Epithelial cell of prostate (primary cell): ENCODE data around the gene DLG2.
A peak's percentile ranks its signal among the peaks of the same experiment; 100 is the strongest.

Source experiments
- DNase-seq: peaks from one replicate; pipeline ENCODE4 v3.0.0-alpha.2; 2011; ENCODE audit warnings: low read depth, low spot score
- H3K27ac ChIP-seq: fragments of 450-650 bp; 2 replicates; pipeline ENCODE4 v1.5.1; 2017; ENCODE audit warnings: mild to moderate bottlenecking

DLG2 gene

DNA sequence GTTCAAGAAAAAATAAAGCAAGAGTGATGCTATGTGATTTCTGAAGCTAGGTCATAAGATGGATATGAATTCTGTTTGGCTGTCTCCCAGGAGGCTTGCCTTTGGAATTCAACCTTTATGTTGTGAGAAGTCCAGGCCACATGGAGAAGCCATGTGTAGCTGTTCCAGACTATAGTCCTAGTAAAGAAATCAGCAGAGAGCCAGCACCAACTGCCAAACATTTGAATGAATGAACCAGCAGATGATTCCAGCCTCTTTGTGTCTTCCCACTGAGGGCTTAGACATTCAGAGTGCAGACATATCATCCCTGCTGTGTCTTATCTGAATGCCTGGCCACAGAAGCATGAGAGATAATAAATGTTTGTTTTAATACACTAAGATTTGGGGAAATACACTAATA, 1150.6 kb downstream of the DLG2 start:
- no peak overlapping the region for H3K27ac ChIP-seq
- no peak for DNase-seq

- no peak for DNase-seq
These were observed 1155.6 kb downstream of the DLG2 start for GRCh38 chr11:84471501-84471900.

DNA sequence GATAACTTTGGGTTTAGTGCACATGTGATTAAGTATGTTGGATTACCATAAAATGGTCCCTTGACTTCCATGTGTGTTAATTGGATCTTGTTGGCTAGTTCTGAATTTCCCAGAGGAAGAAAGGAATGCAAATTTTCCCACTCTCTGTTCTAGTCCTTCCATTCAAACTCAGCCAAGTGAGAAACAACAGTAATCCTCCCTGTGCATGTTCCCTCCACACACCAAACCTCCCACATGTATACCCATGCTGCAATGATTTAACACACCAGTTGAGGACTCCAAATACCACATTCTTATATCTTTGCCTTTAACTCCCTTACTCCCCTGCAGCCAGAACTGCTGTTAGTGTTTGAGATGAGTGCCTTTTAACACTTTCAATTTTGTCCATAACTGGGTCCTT, 1158.9 kb downstream of the DLG2 start:
- H3K27ac ChIP-seq, result no peak overlapping the region
- DNase-seq, result no peak

More at GRCh38 chr11:84471501-84471900, 1155.6 kb downstream of the DLG2 start:
- no peak overlapping the region for H3K27ac ChIP-seq

DNA sequence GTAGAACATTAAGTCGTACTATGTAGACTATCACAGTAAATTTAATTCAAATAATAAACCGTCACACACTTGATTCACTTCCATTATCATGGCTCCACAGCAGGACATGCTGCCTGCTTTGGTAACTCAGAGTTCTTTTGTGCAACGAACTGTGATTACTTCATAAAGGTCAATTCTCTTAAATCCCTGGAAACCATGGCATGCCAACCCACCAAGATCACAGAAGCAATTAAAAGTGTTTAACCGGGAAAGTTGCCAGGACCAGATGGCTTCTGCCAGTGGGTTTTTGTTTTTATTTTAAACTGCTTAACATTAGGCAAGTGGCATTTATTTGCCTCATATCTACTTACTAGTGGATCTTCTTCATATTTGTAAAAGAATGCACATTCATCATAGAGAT, 1162.1 kb downstream of the DLG2 start:
- DNase-seq, result no peak
- H3K27ac ChIP-seq, result no peak overlapping the region

DNA sequence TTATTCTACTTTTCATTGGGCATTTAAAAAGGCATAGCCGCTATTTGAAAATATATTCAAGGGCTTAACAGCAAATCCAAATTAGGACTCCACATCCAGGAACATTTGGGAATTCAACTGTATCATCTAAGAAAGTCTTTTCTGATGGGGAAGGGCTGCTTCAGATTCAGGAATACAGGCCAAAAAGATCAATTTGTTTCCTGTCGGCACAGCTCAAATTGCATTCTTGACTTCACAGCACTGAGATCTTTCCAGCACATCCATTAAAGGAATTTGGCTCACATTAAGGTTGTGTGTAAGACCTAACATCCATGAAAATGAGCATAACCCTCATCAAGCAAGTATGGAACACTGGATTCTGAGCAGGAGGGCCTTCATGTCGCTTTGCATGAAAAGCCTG, 1171.5 kb downstream of the DLG2 start:
- no peak overlapping the region for H3K27ac ChIP-seq
- no peak for DNase-seq

DNA sequence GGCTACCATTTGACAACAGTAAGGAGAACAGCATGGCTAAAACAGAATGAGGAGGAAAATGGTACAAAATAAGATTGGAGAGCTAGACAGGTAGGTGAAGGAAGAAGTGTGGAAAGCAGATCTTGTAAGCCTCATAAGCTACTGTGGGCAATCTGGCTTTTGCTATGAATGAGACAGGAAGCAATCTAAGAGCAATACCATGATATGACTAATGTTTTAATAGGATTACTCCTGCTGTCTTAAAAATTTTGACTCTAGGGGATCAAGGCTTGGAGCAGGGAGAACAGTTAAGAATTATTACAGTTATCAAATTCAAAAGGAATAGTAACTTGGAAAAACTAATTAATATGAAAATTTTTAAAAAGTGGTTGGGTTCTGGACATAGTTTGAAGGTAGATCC, 1174.9 kb downstream of the DLG2 start:
- no peak overlapping the region for H3K27ac ChIP-seq
- DNase-seq, result no peak

DNA sequence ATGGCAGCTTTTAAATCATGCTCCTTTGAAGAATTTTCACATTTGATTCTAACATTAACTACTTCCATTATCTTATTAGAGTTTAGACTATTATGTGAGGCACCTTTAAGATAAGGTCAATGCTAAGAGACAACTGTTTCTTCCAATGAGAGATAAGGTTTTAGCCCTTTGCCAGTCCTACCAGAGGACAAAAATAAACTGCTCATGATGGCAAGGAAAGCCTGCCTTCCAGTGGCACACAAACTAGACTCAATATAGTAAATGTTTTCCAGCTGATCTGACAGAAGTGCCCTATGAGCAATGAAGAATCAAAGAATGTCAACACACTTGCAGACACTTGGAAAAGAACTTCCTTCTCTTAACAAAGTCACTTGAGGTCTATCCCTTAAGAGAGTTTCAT, 1188.6 kb downstream of the DLG2 start:
- no peak for DNase-seq
- H3K27ac ChIP-seq, result no peak overlapping the region

DNA sequence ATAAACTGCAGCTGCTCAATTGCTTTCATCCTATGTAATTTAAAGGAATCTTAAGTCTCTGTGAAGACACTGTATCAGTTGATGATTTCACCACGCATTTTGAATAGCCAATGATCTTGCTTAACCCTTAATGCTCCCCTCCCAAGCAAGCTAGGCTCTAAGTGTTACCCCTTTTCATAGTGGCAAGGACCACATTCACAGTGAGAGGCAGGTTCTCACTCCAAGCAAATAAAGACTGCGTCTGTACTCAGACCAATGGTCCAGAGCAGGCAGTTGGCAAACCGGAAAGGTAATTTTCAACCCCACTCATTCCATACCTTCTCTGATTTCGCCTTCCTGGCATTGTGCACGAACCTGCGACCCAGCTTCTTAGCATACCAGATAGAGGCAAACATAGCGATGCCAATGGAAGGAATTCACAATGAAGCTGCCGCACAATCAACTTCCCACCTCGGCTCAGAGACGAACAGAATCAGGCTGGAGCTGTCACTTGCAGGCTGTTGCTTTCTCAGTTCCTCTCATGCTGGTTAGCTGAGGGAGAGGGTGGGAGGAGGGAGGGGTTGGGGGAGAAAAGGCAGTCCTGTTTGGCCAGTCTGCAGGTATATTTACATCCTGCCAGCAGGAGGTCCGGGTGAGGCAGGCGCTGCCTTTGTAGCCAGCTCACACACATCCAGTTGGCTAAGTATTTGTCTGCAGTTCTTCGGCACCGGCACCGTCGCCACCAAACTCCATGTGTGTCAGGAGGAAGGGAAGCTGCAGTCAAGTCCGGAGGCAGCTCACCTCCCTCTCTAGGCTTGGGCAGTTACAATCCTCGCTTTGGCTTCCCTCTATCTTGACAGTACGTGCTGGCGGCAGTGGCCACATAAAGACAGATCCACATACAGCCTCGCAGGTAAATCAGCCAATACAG, 1189.8 kb downstream of the DLG2 start:
- no peak overlapping the region for H3K27ac ChIP-seq
- peak; percentile 0 for DNase-seq

DNA sequence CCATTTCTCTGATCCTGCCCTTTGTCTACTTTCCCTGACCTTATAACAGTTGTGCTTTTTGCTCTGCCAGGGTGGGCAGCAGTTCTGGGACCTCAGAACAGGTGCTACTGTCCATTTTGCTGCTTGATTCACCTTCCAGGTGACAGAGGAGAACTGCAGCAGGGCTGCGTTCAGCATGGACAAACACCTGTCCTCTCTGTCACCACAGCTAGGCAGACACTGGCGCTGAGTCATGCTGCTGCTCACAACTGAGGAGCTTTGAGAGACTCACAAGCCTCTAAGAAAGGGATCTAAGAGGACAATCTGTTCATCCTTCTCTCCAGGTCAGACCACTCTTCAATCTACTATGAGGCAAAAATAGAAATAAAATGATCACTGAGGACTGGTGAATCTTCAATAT, 1196.5 kb downstream of the DLG2 start:
- DNase-seq, result no peak
- H3K27ac ChIP-seq, result no peak overlapping the region

DNA sequence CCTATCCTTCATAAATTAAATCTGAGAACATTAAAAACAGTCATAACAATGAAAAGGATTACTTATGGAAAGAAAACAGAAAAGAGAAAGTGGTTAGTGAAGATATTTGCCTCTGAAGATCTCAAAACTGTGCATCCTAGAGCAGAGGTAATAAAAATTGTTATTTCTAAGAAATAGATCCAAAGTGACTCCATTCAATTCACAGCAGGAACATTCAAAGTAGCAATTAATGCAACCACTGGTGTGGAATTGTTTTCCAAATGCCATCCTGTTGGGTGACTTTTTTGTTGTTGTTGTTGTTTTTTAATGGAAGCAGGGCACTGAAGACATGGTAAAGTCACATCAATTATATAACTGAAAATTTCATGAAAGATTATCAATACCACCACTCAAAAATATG, 1201.5 kb downstream of the DLG2 start:
- H3K27ac ChIP-seq, result no peak overlapping the region
- no peak for DNase-seq

DNA sequence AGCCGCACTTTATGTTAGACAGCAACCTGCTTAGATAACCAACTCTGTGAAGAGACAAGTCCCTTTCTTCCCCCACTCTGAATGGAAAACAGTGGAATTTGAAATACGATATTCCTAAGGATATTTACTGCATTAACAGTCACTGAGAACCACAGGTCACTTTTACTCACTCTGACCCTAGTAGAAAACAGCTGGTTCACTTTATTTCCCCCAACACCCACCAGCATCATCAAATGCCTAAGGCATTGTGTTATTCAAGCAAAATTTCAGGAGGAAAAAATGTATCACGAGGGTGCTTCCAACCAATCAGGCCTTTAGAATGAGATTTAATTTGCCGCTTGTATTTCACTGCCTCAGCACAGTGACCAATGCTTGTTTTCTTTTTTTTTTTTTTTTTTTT, 1206.9 kb downstream of the DLG2 start:
- H3K27ac ChIP-seq, result no peak overlapping the region
- DNase-seq, result no peak

DNA sequence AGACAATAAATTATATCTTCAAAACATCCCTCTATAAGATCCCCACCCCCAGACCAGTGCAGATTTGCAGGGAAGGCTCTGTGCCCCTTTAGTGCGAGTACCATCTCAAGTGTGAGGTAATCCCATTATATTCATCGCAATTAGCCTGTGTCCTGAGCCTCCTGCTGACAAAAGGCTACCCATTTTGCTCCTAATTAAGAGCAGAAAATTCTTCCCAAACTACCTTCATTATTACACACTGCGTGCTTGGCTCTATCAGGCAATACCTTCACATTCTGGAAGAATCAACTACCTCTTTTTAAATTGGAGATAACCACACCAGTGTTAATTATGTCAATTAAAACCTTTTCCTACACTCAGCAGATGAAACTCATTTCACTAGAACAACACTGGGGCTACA, 1207.5 kb downstream of the DLG2 start:
- DNase-seq, result no peak

GRCh38 chr11:84414920-84415319, 1212.2 kb downstream of the DLG2 start:
- no peak overlapping the region for H3K27ac ChIP-seq
- no peak for DNase-seq

More for the DNA sequence above, 1207.5 kb downstream of the DLG2 start:
- no peak overlapping the region for H3K27ac ChIP-seq

DNA sequence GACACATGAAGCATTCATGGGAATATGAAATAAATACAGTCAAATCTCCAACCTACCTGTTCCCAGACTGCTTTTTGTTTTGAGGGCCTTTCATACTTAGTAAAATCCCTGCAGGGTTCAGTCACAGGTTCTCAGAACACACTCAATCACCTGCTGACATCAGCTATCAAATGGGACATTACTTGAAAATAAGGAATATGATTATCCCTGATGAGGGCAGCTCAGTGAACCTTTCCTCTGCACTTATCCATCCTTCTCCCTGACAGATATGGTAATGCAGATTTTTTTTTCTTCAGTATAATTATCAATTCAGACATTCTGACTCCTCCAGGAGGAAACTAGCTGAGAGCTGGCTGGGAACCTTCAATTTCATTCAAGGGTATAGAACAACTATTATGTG, 1213.6 kb downstream of the DLG2 start:
- H3K27ac ChIP-seq, result no peak overlapping the region
- no peak for DNase-seq

- DNase-seq, result no peak
- no peak overlapping the region for H3K27ac ChIP-seq
These were observed 1214.3 kb downstream of the DLG2 start for GRCh38 chr11:84412862-84413261.

- no peak overlapping the region for H3K27ac ChIP-seq
- no peak for DNase-seq
These were observed 1218.2 kb downstream of the DLG2 start for GRCh38 chr11:84408946-84409411.

DNA sequence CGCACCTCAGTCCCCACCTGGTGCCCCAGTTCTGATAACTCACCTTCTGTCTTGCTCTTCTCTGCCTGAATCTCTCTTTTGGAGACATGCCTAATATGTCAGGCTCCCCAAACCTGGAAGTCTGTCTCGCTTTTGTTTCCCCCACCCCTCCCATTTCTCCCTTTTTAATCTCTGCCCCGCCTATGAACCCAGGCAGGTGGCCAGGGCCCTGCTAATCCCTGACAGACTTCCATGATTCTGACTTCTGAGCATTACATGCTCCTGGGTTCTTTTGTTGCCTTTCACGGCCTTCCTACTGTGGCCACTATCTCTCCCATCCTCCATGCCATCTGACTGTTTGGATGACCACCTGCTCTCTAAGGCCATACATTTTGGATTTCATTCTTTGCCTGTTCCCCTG, 1220.1 kb downstream of the DLG2 start:
- no peak overlapping the region for H3K27ac ChIP-seq
- DNase-seq, result no peak

- no peak overlapping the region for H3K27ac ChIP-seq
- DNase-seq, result no peak
These were observed 1229.0 kb downstream of the DLG2 start for GRCh38 chr11:84398017-84398626.

DNA sequence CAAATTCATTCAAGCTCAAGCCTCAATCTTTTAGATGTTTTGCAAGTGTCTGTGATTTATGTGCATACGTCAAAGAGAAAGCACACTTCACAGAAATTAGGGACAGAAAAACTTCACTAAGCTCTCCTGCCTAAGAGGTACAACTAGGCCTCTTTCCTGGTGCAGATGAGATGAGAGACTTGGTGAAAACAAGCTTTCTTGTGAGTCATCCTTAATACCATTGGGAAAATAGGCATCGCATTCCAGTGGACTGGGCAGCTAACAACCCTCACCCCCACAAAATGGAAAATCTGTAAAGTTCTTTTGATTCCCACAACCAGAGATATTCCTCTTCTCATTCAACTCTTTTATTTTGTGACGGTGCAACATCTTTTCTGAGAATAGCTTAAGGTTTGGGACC, 1230.6 kb downstream of the DLG2 start:
- no peak for DNase-seq
- no peak overlapping the region for H3K27ac ChIP-seq

DNA sequence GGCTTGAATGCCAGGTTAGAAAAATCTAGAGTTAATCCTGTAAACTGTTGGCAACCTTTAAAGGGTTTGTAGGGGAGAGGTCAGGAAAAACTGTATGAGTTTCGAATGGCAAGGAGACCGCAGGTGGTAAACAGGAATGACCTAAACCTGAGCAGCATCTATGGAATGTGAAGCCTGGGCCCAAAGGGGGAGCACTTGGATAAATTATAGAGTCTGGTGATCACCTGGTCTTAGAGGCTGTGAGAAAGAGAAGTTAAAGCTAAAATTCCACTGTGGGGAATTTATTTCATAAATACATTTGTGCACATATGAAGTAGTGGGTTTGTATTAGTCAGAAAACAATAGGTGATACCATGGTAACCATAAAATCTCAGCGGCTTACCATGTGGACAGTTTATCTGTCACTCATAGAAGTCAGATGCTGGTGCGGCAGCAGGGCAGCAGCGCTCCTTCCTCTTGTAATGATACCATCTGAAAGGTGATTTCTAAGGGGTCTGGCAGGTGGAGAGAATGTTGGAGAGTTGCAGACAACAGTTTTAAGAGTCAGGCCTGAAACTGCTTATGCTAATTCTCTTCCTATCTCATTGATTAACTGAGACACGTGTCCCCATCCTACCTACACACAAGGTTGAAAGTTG, 1236.6 kb downstream of the DLG2 start:
- no peak overlapping the region for H3K27ac ChIP-seq
- peak; percentile 3 for DNase-seq

- no peak for DNase-seq
- H3K27ac ChIP-seq, result no peak overlapping the region
These were observed 1237.4 kb downstream of the DLG2 start for GRCh38 chr11:84389696-84390095.
